HEK293 (cell line): ENCODE results near the gene ATP4A.

Source experiments
- CTCF ChIA-PET: fragments of 350-600 bp; formaldehyde crosslinking; extraction: SDS; loops from one replicate; lab custom pipeline; 2021; ENCODE audit warnings: antibody characterized with exemption; lab: Yijun Ruan, JAX
- POLR2A ChIA-PET: fragments of 300-600 bp; formaldehyde crosslinking; extraction: SDS; loops from one replicate; lab custom pipeline; 2020; ENCODE audit warnings: antibody characterized with exemption, inconsistent platforms; lab: Yijun Ruan, JAX
- H3K27ac ChIP-seq: fragments of 200-500 bp; sonication (Bioruptor generic); 2 replicates; pipeline ENCODE4 v1.5.1; 2014; ENCODE audit warnings: low read depth, low read length, control low read depth, inconsistent platforms; ENCODE audit errors: extremely low read depth
- H3K36me3 ChIP-seq, 2 experiments: fragments of 200-500 bp in 1 of 2; sonication (Bioruptor generic) in 1 of 2; 1 replicate in 1 of 2; 2 replicates in 1 of 2; pipeline ENCODE4 v1.5.1; 2014 to 2017; ENCODE audit warnings: inconsistent platforms in 2 of 2, low read length in 2 of 2; ENCODE audit not compliant: control insufficient read depth in 2 of 2, insufficient read depth in 1 of 2
- H3K4me1 ChIP-seq: fragments of 200-500 bp; sonication (Bioruptor generic); 2 replicates; pipeline ENCODE4 v1.5.1; 2014; ENCODE audit warnings: mild to moderate bottlenecking, low read length, inconsistent platforms; ENCODE audit not compliant: control insufficient read depth, insufficient read depth
- H3K4me3 ChIP-seq: 2 replicates; pipeline ENCODE4 v1.5.1; 2011; ENCODE audit warnings: low read depth, mild to moderate bottlenecking, control low read depth, low read length, moderate library complexity
- H3K9me3 ChIP-seq: fragments of 200-500 bp; sonication (Bioruptor generic); 2 replicates; pipeline ENCODE4 v1.5.1; 2014; ENCODE audit warnings: low read depth, low read length, inconsistent platforms; ENCODE audit not compliant: control insufficient read depth, insufficient read depth
- GLI4 ChIP-seq: fragments of 450-650 bp; formaldehyde crosslinking; IDR thresholded peaks from 2 replicates; pipeline ENCODE4 v1.5.1; 2016; ENCODE audit warnings: missing biosample characterization, missing genetic modification characterization
- GLIS1 ChIP-seq: fragments of 450-650 bp; formaldehyde crosslinking; IDR thresholded peaks from 2 replicates; pipeline ENCODE4 v1.5.1; 2016; ENCODE audit warnings: missing biosample characterization, missing genetic modification characterization
- GLIS2 ChIP-seq: fragments of 450-650 bp; formaldehyde crosslinking; IDR thresholded peaks from 2 replicates; pipeline ENCODE4 v1.5.1; 2016; ENCODE audit warnings: missing biosample characterization, missing genetic modification characterization
- HIC1 ChIP-seq: fragments of 450-650 bp; formaldehyde crosslinking; IDR thresholded peaks from 2 replicates; pipeline ENCODE4 v1.5.1; 2016; ENCODE audit warnings: missing biosample characterization, missing genetic modification characterization
- RBAK ChIP-seq: fragments of 450-650 bp; formaldehyde crosslinking; IDR thresholded peaks from 2 replicates; pipeline ENCODE4 v1.5.1; 2016; ENCODE audit warnings: missing biosample characterization, missing genetic modification characterization
- SP7 ChIP-seq: fragments of 450-650 bp; formaldehyde crosslinking; IDR thresholded peaks from 2 replicates; pipeline ENCODE4 v1.5.1; 2016; ENCODE audit warnings: missing biosample characterization, missing genetic modification characterization
- ZBTB17 ChIP-seq: fragments of 450-650 bp; formaldehyde crosslinking; IDR thresholded peaks from 2 replicates; pipeline ENCODE4 v1.5.1; 2016; ENCODE audit warnings: missing biosample characterization, missing genetic modification characterization
- ZBTB7A ChIP-seq: fragments of 450-650 bp; formaldehyde crosslinking; IDR thresholded peaks from 2 replicates; pipeline ENCODE4 v1.5.1; 2016; ENCODE audit warnings: low read depth, missing biosample characterization, missing genetic modification characterization
- ZFP37 ChIP-seq: fragments of 450-650 bp; formaldehyde crosslinking; IDR thresholded peaks from 2 replicates; pipeline ENCODE4 v1.5.1; 2016; ENCODE audit warnings: missing biosample characterization, missing genetic modification characterization
- ZIC2 ChIP-seq: fragments of 450-650 bp; formaldehyde crosslinking; IDR thresholded peaks from 2 replicates; pipeline ENCODE4 v1.5.1; 2016; ENCODE audit warnings: missing biosample characterization, missing genetic modification characterization
- ZNF23 ChIP-seq: fragments of 450-650 bp; formaldehyde crosslinking; IDR thresholded peaks from 2 replicates; pipeline ENCODE4 v1.5.1; 2016; ENCODE audit warnings: missing biosample characterization, missing genetic modification characterization, borderline replicate concordance
- ZNF266 ChIP-seq: fragments of 450-650 bp; formaldehyde crosslinking; IDR thresholded peaks from 2 replicates; pipeline ENCODE4 v1.5.1; 2016; ENCODE audit warnings: missing biosample characterization, missing genetic modification characterization, low read depth
- ZNF423 ChIP-seq: fragments of 450-650 bp; formaldehyde crosslinking; IDR thresholded peaks from 2 replicates; pipeline ENCODE4 v1.5.1; 2016; ENCODE audit warnings: missing biosample characterization, missing genetic modification characterization
- ZNF473 ChIP-seq: fragments of 450-650 bp; formaldehyde crosslinking; IDR thresholded peaks from 2 replicates; pipeline ENCODE4 v1.5.1; 2017; ENCODE audit warnings: missing biosample characterization, missing genetic modification characterization
- ZNF518A ChIP-seq: fragments of 450-650 bp; formaldehyde crosslinking; conservative IDR thresholded peaks from 2 replicates; pipeline ENCODE4 v1.5.1; 2016; ENCODE audit warnings: low read depth, missing biosample characterization, missing genetic modification characterization
- ZNF544 ChIP-seq: fragments of 450-650 bp; formaldehyde crosslinking; IDR thresholded peaks from 2 replicates; pipeline ENCODE4 v1.5.0; 2017; ENCODE audit warnings: missing biosample characterization, missing genetic modification characterization
- ZNF585B ChIP-seq: fragments of 450-650 bp; formaldehyde crosslinking; IDR thresholded peaks from 2 replicates; pipeline ENCODE4 v1.5.1; 2016; ENCODE audit warnings: missing biosample characterization, missing genetic modification characterization
- ZNF704 ChIP-seq: fragments of 450-650 bp; formaldehyde crosslinking; IDR thresholded peaks from 2 replicates; pipeline ENCODE4 v1.5.1; 2016; ENCODE audit warnings: missing biosample characterization, missing genetic modification characterization
- ZNF776 ChIP-seq: fragments of 450-650 bp; formaldehyde crosslinking; IDR thresholded peaks from 2 replicates; pipeline ENCODE4 v1.5.0; 2017; ENCODE audit warnings: missing biosample characterization, missing genetic modification characterization, borderline replicate concordance
- ZNF791 ChIP-seq: fragments of 450-650 bp; formaldehyde crosslinking; IDR thresholded peaks from 2 replicates; pipeline ENCODE4 v1.5.1; 2016; ENCODE audit warnings: missing biosample characterization, missing genetic modification characterization
- TF ChIP-seq, protein P1 (sequence below): fragments of 450-650 bp; formaldehyde crosslinking; IDR thresholded peaks from 2 replicates; pipeline ENCODE4 v1.5.1; 2016; ENCODE audit warnings: missing biosample characterization, missing genetic modification characterization

ATP4A gene

DNA sequence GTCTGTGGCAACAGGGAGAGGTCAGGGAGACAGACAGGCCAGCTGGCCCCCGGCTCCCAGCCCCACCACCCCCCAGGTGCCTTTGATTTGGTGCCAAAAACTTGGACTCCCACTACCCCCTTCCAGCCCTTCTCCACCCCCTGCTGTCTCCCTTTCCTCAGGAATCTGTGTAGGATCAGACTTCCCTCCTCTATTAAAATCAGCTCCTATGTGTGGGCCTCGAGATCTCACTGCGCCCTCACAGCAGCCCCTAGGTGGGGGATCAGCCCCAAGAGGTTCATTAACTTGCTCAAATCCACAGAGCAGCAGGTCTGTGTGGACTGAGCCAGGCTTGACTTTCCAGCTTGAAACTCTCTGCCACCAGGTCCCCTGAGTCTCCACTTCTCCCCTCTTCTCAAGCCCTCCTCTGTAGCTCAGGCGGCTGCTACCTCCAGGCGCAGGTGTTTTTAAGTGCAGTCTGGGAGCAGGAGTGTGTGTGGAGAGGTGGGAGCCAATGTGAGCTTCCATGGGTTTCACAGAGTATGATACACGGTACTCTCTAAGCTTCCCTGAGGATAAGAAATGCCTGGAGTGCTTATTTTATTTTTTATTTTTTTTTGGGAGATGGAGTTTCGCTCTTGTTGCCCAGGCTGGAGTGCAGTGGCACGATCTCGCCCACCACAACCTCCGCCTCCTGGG lies 28.5 kb downstream of the ATP4A start (continued):
- TF ChIP-seq GLI4 (tag by site-specific recombination) = no peak
- peak; percentile 41; the same call in 1 of the 2 replicates for TF ChIP-seq ZBTB17 (tag by site-specific recombination)
- TF ChIP-seq ZNF776 (tag by site-specific recombination) = no peak
- peak; percentile 57 for TF ChIP-seq GLIS1 (tag by site-specific recombination)
- TF ChIP-seq ZIC2 (tag by site-specific recombination) = peak; percentile 85

GRCh38 chr19:35533822-35534392 lies 29.6 kb downstream of the ATP4A start:
- CTCF ChIA-PET = interaction anchor here (0.6 to 2.6 kb wide), 2 partner anchors 19 to 23 kb away, joined by 3 to 12 read pairs; no protein-coding TSS in a partner anchor
- Histone ChIP-seq H3K9me3 (no peaks in the 10 kb centered on the region), H3K36me3 (peaks cover 0 to 12% of the 10 kb centered on the region in 2 experiments; a peak in 1 of 3 replicates), H3K4me1 (peaks cover 6% of the 10 kb centered on the region; the same call in 1 of the 2 replicates), H3K27ac (no peak overlapping the region), H3K4me3 (no peak overlapping the region)
- TF ChIP-seq SP7 (tag by site-specific recombination) = no peak
- no peak for TF ChIP-seq ZNF423 (tag by site-specific recombination)
- peak; percentile 30; the same call in 1 of the 2 replicates for TF ChIP-seq GLIS2 (tag by site-specific recombination)
- no peak for TF ChIP-seq ZNF473 (tag by site-specific recombination)
- no peak for TF ChIP-seq ZNF585B (tag by site-specific recombination)
- TF ChIP-seq ZNF266 = no peak
- TF ChIP-seq RBAK (tag by site-specific recombination) = no peak
- POLR2A ChIA-PET = interaction anchor here (1.8 kb wide), 1 partner anchor 23 kb away, joined by 7 read pairs; no protein-coding TSS in a partner anchor

- no peaks in the 10 kb centered on the region for H3K9me3 ChIP-seq
- ChIA-PET POLR2A (no interaction called here), CTCF (interaction anchor here (2.6 kb wide), 1 partner anchor 23 kb away, joined by 12 read pairs; no protein-coding TSS in a partner anchor)
- H3K27ac ChIP-seq = peak within 1 kb of the TSS; percentile 16; the same call in 1 of the 2 replicates
- H3K36me3 ChIP-seq = peaks cover 0 to 10% of the 10 kb centered on the region in 2 experiments; a peak in 1 of 3 replicates
- no peak within 1 kb of the TSS for H3K4me3 ChIP-seq
- H3K4me1 ChIP-seq = peaks cover 6% of the 10 kb centered on the region; the same call in 1 of the 2 replicates
- TF ChIP-seq, protein P1, sequence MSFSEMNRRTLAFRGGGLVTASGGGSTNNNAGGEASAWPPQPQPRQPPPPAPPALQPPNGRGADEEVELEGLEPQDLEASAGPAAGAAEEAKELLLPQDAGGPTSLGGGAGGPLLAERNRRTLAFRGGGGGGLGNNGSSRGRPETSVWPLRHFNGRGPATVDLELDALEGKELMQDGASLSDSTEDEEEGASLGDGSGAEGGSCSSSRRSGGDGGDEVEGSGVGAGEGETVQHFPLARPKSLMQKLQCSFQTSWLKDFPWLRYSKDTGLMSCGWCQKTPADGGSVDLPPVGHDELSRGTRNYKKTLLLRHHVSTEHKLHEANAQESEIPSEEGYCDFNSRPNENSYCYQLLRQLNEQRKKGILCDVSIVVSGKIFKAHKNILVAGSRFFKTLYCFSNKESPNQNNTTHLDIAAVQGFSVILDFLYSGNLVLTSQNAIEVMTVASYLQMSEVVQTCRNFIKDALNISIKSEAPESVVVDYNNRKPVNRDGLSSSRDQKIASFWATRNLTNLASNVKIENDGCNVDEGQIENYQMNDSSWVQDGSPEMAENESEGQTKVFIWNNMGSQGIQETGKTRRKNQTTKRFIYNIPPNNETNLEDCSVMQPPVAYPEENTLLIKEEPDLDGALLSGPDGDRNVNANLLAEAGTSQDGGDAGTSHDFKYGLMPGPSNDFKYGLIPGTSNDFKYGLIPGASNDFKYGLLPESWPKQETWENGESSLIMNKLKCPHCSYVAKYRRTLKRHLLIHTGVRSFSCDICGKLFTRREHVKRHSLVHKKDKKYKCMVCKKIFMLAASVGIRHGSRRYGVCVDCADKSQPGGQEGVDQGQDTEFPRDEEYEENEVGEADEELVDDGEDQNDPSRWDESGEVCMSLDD = no peak
- TF ChIP-seq ZBTB7A (tag by site-specific recombination) (no peak), ZNF544 (tag by site-specific recombination) (no peak), ZNF518A (tag by site-specific recombination) (no peak), ZFP37 (no peak), ZNF23 (tag by site-specific recombination) (no peak), ZNF791 (tag by site-specific recombination) (no peak), ZNF704 (tag by site-specific recombination) (no peak), HIC1 (tag by site-specific recombination) (peak; percentile 78)
Observed at GRCh38 chr19:35533201-35533821, 30.1 kb downstream of the ATP4A start, which contains the start of gene GAPDHS. Gene GAPDHS, plus strand, starts transcription at chr19:35533456. Its CDS starts 72 bp downstream, at chr19:35533528.
